ENCODE data around the gene LPXN.

LPXN gene

GRCh38 chr11:58575377-58576020 lies at the start of gene LPXN:
LPXN (minus strand) TSS chr11:58575856; CDS start chr11:58575772, 84 bp downstream.
- no peak for DNase-seq

- no peak for DNase-seq
These were observed 49.4 kb upstream of the LPXN start for GRCh38 chr11:58625086-58625485.

DNA sequence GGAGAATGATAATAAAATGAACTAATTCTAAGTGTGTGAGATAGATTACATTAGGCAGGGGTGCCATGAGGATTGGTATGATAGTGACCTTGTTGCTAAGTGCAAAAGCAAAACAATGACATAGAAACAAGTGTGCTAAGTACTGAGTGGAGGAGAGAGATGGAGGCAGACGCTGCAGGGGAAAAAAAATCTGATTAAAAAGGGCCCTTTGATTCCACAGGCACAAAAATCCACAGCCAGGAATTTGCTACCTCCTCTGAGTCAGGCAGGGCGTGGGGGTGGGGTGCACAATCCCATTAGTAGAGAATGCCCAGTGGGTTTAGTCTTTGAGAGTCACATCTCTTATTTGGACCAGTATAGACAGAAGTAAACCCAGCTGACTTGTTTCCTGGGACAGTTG lies 46.7 kb upstream of the LPXN start, which contains the start of gene CNTF:
Gene CNTF (plus strand): TSS at position 322 of the 400 bp plus-strand sequence. CDS start 88 bp downstream, outside the sequence.
- no peak for DNase-seq

DNA sequence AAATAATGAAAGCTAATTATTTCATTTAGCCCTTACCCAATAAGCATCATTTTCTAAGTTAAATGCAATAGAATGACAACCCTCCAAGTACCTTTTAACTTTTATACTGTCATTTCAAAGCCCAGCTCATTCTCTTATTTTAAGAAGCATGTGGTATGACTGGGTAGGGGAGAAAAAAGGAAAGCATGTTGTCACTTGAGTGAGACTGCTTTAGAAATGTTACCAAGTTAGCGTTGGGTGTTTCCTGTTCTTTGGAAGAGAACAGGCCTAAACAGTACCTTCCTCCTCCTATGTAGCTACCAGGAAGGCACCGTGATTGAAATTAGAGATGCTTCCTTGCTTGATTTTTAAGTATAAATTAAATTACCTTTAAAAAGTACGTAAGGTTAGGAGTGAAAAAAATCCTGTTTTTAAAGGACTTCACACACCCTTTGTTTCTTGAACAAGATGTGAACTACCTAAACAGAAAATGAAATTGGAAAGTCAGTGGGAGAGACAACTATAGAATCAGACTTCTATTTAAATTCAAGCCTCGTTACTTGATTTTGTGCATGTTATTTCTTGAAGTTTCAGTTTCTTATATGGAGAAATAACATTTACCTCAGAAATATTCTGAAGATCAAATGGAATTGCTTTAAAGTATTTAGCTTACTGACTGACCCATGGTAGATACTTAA lies 46.1 kb upstream of the LPXN start:
- DNase-seq, result no peak

GRCh38 chr11:58617976-58618557 lies 42.4 kb upstream of the LPXN start:
- no peak for DNase-seq

GRCh38 chr11:58616594-58616993 lies 40.9 kb upstream of the LPXN start:
- DNase-seq, result no peak

GRCh38 chr11:58615559-58615958 lies 39.9 kb upstream of the LPXN start:
- no peak for DNase-seq

GRCh38 chr11:58613228-58613627 lies 37.6 kb upstream of the LPXN start:
- DNase-seq, result no peak

DNA sequence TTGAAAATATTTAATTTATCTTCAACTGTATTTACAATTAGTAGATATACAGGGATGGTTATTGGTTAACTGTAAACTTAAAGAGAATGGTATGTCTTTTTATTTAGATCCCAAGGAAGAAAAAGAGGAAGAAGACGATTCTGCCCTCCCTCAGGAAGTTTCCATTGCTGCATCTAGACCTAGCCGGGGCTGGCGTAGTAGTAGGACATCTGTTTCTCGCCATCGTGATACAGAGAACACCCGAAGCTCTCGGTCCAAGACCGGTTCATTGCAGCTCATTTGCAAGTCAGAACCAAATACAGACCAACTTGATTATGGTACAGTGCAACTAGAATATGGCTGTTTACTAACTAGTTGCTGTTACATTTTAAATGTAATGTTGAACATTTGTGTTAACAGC lies 34.1 kb upstream of the LPXN start:
- DNase-seq, result no peak

DNA sequence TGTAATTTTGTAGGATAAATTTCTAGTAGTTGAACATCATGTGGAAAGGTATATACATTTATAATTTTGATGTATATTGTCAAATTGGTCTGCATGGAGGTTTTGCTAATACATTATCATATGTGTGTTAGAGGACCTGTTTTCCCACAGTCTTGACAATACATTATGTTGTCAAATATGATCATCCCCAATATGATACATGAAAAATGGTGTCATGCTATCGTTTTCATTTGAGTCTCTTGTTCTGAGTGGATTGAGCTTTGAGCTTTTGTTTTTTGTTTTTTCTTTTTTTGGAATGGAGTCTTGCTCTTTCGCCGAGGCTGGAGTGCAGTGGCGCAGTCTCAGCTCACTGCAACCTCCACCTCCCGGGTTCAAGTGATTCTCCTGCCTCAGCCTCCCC lies 32.7 kb upstream of the LPXN start:
- DNase-seq, result no peak

- no peak for DNase-seq
These were observed 31.5 kb upstream of the LPXN start for GRCh38 chr11:58606930-58607714.

DNA sequence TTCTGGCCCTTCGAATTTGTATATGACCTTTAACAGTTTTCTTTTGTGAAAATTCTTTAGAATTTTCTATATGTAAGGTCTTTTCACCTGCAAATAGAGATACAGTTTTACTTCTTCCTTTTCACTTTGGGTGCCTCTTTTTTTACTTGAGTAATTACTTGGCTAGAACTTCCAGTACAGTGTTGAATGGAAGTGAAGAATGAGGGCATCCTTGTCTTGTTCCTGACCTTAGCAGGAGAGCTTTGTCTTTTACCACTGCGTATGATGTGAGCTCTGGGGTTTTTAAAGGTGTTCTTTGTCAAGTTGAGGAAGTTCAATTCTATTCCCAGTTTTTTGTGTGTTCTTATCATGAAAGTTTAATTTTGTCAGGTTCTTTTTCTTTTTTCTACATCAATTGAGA lies 24.9 kb upstream of the LPXN start:
- DNase-seq, result no peak

- DNase-seq, result no peak
These were observed 22.0 kb upstream of the LPXN start for GRCh38 chr11:58597486-58598144.

- DNase-seq, result no peak
These were observed 21.0 kb upstream of the LPXN start for GRCh38 chr11:58596621-58597020.

GRCh38 chr11:58594826-58595225 lies 19.2 kb upstream of the LPXN start:
- no peak for DNase-seq

DNA sequence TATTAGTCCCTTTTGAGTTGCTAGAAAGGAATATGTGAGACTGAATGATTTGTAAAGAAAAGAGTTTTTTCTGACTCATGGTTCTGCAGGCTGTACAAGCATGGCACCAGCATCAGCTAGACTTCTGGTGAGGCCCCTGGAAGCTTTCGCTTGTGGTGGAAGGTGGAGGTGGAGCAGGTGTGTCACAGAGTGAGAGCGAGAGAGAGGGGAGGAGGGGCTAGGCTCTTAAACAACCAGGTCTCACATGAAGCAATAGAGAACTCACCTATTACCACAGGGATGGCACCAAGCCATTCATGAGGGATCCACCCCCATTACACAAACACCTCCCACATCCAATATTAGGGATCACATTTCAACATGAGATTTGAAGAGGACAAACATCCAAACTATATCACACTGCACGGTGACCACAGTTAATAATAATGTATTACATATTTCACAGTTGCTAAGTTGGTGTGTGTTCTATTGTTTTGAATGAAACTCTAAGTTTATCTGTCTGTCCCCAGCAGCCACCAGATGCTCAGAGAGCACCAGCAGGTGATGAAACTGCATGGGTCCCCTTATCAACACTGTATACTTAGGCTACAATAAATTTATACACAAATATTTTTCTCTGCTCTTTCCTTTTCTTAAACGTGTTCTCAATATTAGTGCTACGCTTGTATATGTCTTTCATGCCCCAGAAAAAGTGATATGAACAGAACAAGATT lies 17.3 kb upstream of the LPXN start:
- peak; percentile 59 for DNase-seq

GRCh38 chr11:58591659-58592058 lies 16.0 kb upstream of the LPXN start:
- no peak for DNase-seq

- no peak for DNase-seq
These were observed 11.3 kb upstream of the LPXN start for GRCh38 chr11:58586998-58587397.

- no peak for DNase-seq
These were observed 6.8 kb upstream of the LPXN start for GRCh38 chr11:58582437-58582836.

DNA sequence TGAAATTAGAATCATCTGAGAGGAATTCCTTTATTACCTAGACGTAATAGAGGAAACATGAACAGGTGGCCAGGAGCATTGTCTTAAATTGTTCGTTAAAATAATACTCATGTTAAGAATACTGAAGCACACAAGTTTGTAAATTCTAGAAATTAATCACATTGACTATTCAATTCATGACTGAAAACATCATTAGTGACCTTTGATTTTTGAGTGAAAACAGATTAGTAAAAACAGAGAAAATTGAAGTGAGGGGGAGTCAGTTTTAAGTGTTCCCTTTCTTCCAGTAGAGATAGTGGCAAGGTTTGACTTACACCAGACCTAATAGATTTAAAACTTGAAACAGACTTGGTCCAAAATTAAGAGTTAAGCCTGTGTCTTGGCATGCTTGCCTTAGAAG lies 4.7 kb upstream of the LPXN start:
- DNase-seq, result no peak

GRCh38 chr11:58579192-58580129 lies 3.8 kb upstream of the LPXN start:
- DNase-seq, result peak; percentile 69
